ENCODE data around the gene PGBD5.

Gene PGBD5

GRCh38 chr1:230345139-230345885 is 80.8 kb downstream of the PGBD5 start:
- DNase-seq, result no peak

GRCh38 chr1:230342699-230343098 is 83.4 kb downstream of the PGBD5 start:
- DNase-seq, result no peak

GRCh38 chr1:230342019-230342418 is 84.1 kb downstream of the PGBD5 start:
- no peak for DNase-seq

GRCh38 chr1:230341162-230341546 is 85.0 kb downstream of the PGBD5 start:
- no peak for DNase-seq

GRCh38 chr1:230340526-230341161 is 85.5 kb downstream of the PGBD5 start:
- no peak for DNase-seq

- DNase-seq, result no peak
These were observed 87.1 kb downstream of the PGBD5 start for GRCh38 chr1:230339033-230339432.

GRCh38 chr1:230337266-230337665 is 88.9 kb downstream of the PGBD5 start:
- DNase-seq, result no peak

- DNase-seq, result no peak
These were observed 90.1 kb downstream of the PGBD5 start for GRCh38 chr1:230335861-230336522.

GRCh38 chr1:230334447-230334837 is 91.7 kb downstream of the PGBD5 start:
- no peak for DNase-seq

- no peak for DNase-seq
These were observed 92.3 kb downstream of the PGBD5 start for GRCh38 chr1:230333590-230334446.

- no peak for DNase-seq
These were observed 93.5 kb downstream of the PGBD5 start for GRCh38 chr1:230332575-230333066.

GRCh38 chr1:230332061-230332460 is 94.1 kb downstream of the PGBD5 start:
- DNase-seq, result no peak

GRCh38 chr1:230330157-230330556 is 96.0 kb downstream of the PGBD5 start:
- DNase-seq, result no peak

- no peak for DNase-seq
These were observed 97.7 kb downstream of the PGBD5 start for GRCh38 chr1:230328342-230329015.

- no peak for DNase-seq
These were observed 98.2 kb downstream of the PGBD5 start for GRCh38 chr1:230327892-230328284.

- DNase-seq, result no peak
These were observed 98.9 kb downstream of the PGBD5 start for GRCh38 chr1:230326971-230327891.

GRCh38 chr1:230323686-230324085 is 102.4 kb downstream of the PGBD5 start:
- DNase-seq, result no peak

- DNase-seq, result no peak
These were observed 103.1 kb downstream of the PGBD5 start for GRCh38 chr1:230322967-230323547.

- DNase-seq, result no peak
These were observed 103.7 kb downstream of the PGBD5 start for GRCh38 chr1:230322421-230322756.

- no peak for DNase-seq
These were observed 104.3 kb downstream of the PGBD5 start for GRCh38 chr1:230321741-230322420.

Data from NCI-H510A (cell line).